Raji (cell line): ENCODE data around the gene IL3.

Experiments
- POLR2A ChIP-seq: IDR thresholded peaks from 2 replicates; pipeline ENCODE4 v1.6.1; 2011; ENCODE audit warnings: low read depth, low read length, control low read depth; ENCODE audit not compliant: insufficient read depth

IL3 gene

GRCh38 chr5:132085686-132086085, 25.2 kb downstream of the IL3 start:
- TF ChIP-seq POLR2A, result no peak

DNA sequence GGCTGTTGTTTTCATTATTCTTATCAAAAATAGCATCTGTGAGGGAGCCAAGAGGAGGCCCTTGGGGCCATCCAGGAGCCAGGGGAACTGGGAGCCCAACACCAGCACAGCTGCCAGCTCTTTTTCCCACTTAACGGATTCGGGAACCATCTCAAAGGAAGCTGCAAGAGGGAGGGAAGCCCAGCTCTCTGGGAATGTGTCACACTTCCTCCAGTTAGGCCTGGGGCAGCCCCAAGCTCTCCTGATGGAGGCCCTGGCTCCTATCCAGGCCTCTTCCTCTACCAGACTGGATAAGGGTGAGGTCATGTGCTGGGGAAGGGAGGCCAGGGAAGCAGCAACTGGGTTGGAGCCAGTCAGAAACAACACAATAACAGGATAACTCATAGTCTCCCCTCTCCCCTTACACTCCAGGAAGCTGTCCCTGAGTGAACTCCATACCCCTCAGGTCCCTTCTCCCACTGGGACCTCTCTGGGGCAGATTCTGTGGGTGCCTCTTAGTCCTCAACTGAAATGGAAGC, 25.9 kb downstream of the IL3 start:
- TF ChIP-seq POLR2A, result no peak

DNA sequence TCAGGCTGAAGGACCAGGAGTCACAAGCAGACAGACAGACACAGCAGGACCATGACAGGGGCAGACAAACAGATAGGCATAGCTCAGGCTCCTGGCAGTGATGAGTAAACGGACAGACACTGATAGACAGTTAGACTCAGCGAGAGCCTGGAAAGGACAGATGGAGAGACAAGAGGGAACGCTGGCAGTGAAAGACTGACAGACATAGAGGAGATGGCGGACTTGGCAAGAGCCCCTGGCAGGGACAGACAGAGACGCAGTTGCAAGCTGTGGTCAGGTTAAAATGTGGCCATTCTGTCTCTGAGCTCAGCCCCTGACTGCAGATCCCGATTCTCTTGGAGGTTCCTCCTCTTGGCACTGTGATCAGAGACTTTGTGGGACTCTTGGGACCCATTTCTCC, 26.7 kb downstream of the IL3 start:
- no peak for TF ChIP-seq POLR2A

- no peak for TF ChIP-seq POLR2A
Observed at GRCh38 chr5:132087661-132088060, 27.2 kb downstream of the IL3 start.

- TF ChIP-seq POLR2A, result no peak
Observed at GRCh38 chr5:132089363-132089762, 28.9 kb downstream of the IL3 start.

DNA sequence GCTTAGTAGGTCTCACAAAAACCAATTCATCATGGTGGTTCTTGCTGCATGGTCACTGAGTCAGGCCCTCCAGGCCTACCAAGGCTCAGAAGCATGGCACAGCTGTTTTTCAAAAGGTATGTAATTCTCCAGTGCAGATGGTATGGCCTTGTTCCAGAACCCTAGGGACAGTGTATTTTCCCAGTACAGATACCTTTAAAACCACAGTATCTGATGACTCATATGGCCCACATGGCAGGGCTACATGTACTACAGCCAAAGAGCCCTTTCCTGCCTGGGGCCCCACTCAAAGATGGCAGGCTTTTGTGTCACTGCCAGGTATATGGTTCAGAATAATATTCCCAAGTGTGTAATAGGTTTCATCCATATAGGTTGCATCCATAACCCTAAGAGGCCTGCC, 29.7 kb downstream of the IL3 start:
- TF ChIP-seq POLR2A, result no peak

GRCh38 chr5:132093271-132093670, 32.8 kb downstream of the IL3 start:
- TF ChIP-seq POLR2A, result no peak

GRCh38 chr5:132094393-132095076, 34.1 kb downstream of the IL3 start:
- no peak for TF ChIP-seq POLR2A

GRCh38 chr5:132095077-132095410, 34.6 kb downstream of the IL3 start:
- no peak for TF ChIP-seq POLR2A

- no peak for TF ChIP-seq POLR2A
Observed at GRCh38 chr5:132095424-132095972, 35.0 kb downstream of the IL3 start.

- no peak for TF ChIP-seq POLR2A
Observed at GRCh38 chr5:132096904-132097303, 36.4 kb downstream of the IL3 start.

- no peak for TF ChIP-seq POLR2A
Observed at GRCh38 chr5:132098151-132098594, 37.7 kb downstream of the IL3 start.

DNA sequence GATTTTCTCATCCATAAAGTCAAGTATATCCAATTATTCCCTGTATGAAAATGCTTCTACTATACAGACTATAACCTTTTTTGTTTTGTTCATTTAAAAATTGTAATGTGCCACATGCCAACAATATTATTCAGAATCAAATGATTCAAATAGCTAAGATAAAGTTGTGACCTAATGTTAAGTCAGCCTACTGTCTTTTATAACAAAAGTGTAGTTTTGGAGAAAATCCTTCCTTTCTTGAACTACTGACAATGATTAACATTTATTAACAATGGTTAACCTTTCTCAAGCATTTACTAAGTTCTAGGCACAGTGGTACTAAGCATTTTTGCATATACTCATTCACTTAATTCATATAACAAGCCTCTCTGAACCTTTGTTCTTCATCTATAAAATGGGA, 38.2 kb downstream of the IL3 start:
- TF ChIP-seq POLR2A, result no peak

GRCh38 chr5:132099076-132099748, 38.8 kb downstream of the IL3 start:
- no peak for TF ChIP-seq POLR2A

- TF ChIP-seq POLR2A, result no peak
Observed at GRCh38 chr5:132099905-132100304, 39.5 kb downstream of the IL3 start.

DNA sequence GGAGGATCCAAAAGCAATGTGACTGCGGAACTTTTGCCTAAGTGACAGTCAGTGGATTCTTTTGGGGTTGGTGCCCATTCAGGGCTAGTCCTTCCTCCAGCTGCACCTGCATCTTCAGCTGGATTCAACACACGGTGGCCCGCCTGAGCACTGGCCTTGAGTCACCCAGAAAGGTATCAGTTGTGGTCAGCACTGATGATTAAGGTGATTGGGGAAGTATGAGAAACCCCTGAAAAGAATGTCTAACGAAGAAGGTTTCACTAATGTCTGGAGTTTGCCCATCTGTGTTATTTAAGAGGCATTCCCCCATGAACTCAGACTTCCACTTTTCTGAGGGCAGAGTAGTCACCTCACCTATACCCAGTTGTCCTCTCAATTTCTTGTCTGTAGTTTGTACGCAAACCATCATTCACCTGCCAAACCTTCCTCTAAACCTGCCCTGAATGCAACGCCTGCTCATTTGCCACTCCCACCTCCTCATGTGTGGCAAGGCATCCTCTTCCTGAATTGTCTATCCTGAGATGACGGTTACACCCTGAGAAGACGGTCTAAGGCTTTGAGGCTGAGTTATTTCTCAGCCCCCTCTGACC, 40.3 kb downstream of the IL3 start:
- TF ChIP-seq POLR2A, result no peak
